ENCODE data around the gene ANKMY1. TPM values are rescaled to one million over a fixed set of nuclear protein-coding genes. Genes with fewer than 3 reads are reported as not detected.

ANKMY1 gene
- total and polyA plus RNA-seq, 2 of the 13 experiments (the other 11 are each of a cell fraction or from before 2014, with no cell fraction given) = 11.7 to 18.8 TPM

- Histone ChIP-seq H3K4me1 (ENCODE audit: insufficient read depth, low read length) (0 out of 2 replicates have a peak, but pooled peaks cover 8% of the 10 kb centered on the region), H3K27ac (ENCODE audit: extremely low read length, insufficient read depth, low read length) (no peak overlapping the region), H3K4me2 (ENCODE audit: low read depth, low read length) (no peak overlapping the region), H4K20me1 (ENCODE audit: insufficient read depth, low read length) (no peaks in the 10 kb centered on the region; the same call in 1 of the 2 replicates), H3K36me3 (replicated peaks in 1 of 2; ENCODE audit: control insufficient read depth in 1 of 2, insufficient read depth in 2 of 2, low read length in 2 of 2) (no peaks in the 10 kb centered on the region), H3K9ac (ENCODE audit: insufficient read depth, low read depth, low read length) (no peak overlapping the region), H3K9me3 (ENCODE audit: low read length) (no peaks in the 10 kb centered on the region), H3K4me3 (replicated peaks in 1 of 3; ENCODE audit: insufficient read depth in 1 of 3, low read depth in 2 of 3, low read length in 3 of 3) (no peak overlapping the region), H2AFZ (ENCODE audit: low read length) (no peak overlapping the region), H3K27me3 (ENCODE audit: control insufficient read depth in 1 of 2, insufficient read depth in 2 of 2, low read length in 2 of 2) (peaks cover 7 to 21% of the 10 kb centered on the region in 2 experiments; a peak in 4 of 5 replicates), H3K79me2 (ENCODE audit: insufficient read depth, low read length) (no peaks in the 10 kb centered on the region)
- DNase-seq (ENCODE audit: low spot score) (no peak), ATAC-seq (no peak), FAIRE-seq (no peak)
- no TSS peak for BruUV-seq (replicated peaks)
- WGBS (ENCODE audit: low lambda C conversion rate) = 28% methylated on average over 3 of the region's 17 CpGs
- ChIA-PET POLR2A (no interaction called here), CTCF (ENCODE audit: low intra/inter-chr PET ratio, low total read pairs) (no interaction called here)
- in situ Hi-C loops (cut with HindIII; ENCODE audit: extremely low pct_ligation_motif_present, low pct_unique_long_range_greater_than_20kb) (no loop called here), intact Hi-C loops (cut with micrococcal nuclease; ENCODE audit: unreplicated experiment) (no loop called here)
- peak; percentile 18; the same call in 1 of the 2 replicates for TF ChIP-seq RXRA (CRISPR knock-in tag; IDR thresholded peaks at IDR 0.05)
- no peak for TF ChIP-seq MEIS2 (CRISPR knock-in tag; IDR thresholded peaks at IDR 0.05)
- TF ChIP-seq ZSCAN25 (CRISPR knock-in tag; IDR thresholded peaks at IDR 0.05) = peak; percentile 73; the same call in 1 of the 2 replicates
- no peak for TF ChIP-seq CHD4 (IDR thresholded peaks at IDR 0.05; ENCODE audit: borderline replicate concordance, low read length)
These were observed 113.9 kb downstream of the ANKMY1 start for GRCh38 chr2:240443891-240444301.

- POLR2A ChIA-PET = no interaction called here
- no peaks in the 10 kb centered on the region for H3K9me3 ChIP-seq (ENCODE audit: low read length)
- H3K9ac ChIP-seq (ENCODE audit: insufficient read depth, low read depth, low read length) = no peak overlapping the region
- CTCF ChIA-PET (ENCODE audit: low intra/inter-chr PET ratio, low total read pairs) = no interaction called here
- no peak overlapping the region for H3K4me3 ChIP-seq (replicated peaks in 1 of 3; ENCODE audit: insufficient read depth in 1 of 3, low read depth in 2 of 3, low read length in 3 of 3)
- H3K4me2 ChIP-seq (ENCODE audit: low read depth, low read length) = no peak overlapping the region
- in situ Hi-C loops (cut with HindIII; ENCODE audit: extremely low pct_ligation_motif_present, low pct_unique_long_range_greater_than_20kb) = no loop called here
- intact Hi-C loops (cut with micrococcal nuclease; ENCODE audit: unreplicated experiment) = no loop called here
- FAIRE-seq (no peak), ATAC-seq (no peak), DNase-seq (ENCODE audit: low spot score) (no peak)
- no peak overlapping the region for H3K27ac ChIP-seq (ENCODE audit: extremely low read length, insufficient read depth, low read length)
- 0 out of 2 replicates have a peak, but pooled peaks cover 8% of the 10 kb centered on the region for H3K4me1 ChIP-seq (ENCODE audit: insufficient read depth, low read length)
- no peaks in the 10 kb centered on the region for H3K36me3 ChIP-seq (replicated peaks in 1 of 2; ENCODE audit: control insufficient read depth in 1 of 2, insufficient read depth in 2 of 2, low read length in 2 of 2)
- BruUV-seq (replicated peaks) = no TSS peak
- no peak overlapping the region for H2AFZ ChIP-seq (ENCODE audit: low read length)
- 56% methylated on average over 11 of the region's 25 CpGs for WGBS (ENCODE audit: low lambda C conversion rate)
- no peaks in the 10 kb centered on the region for H3K79me2 ChIP-seq (ENCODE audit: insufficient read depth, low read length)
- peaks cover 5 to 14% of the 10 kb centered on the region in 2 experiments; a peak in 4 of 5 replicates for H3K27me3 ChIP-seq (ENCODE audit: control insufficient read depth in 1 of 2, insufficient read depth in 2 of 2, low read length in 2 of 2)
- H4K20me1 ChIP-seq (ENCODE audit: insufficient read depth, low read length) = no peaks in the 10 kb centered on the region; the same call in 1 of the 2 replicates
- TF ChIP-seq PATZ1 (CRISPR knock-in tag; IDR thresholded peaks at IDR 0.05) = 0 out of 2 replicates have a peak, but pooled peaks have one; percentile 38
- TF ChIP-seq CCDC6 (CRISPR knock-in tag; IDR thresholded peaks at IDR 0.05) = no peak
- TF ChIP-seq ZNF468 (CRISPR knock-in tag; IDR thresholded peaks at IDR 0.05) = no peak
- TF ChIP-seq HNRNPL (IDR thresholded peaks at IDR 0.05; ENCODE audit: low read depth, low read length) = 0 out of 2 replicates have a peak, but pooled peaks have one; percentile 22
- peak; percentile 49; the same call in 1 of the 2 replicates for TF ChIP-seq HNF4A (CRISPR knock-in tag; IDR thresholded peaks at IDR 0.05)
- TF ChIP-seq ZNF446 (CRISPR knock-in tag; IDR thresholded peaks at IDR 0.05) = no peak
These were observed 114.7 kb downstream of the ANKMY1 start for GRCh38 chr2:240442891-240443715.

Data from HepG2 (cell line).